GM19043 (cell line): Measurements from ENCODE around the gene RASA3.

Experiments used
- ATAC-seq: cut with Tn5 transposase; IDR thresholded peaks from one replicate; pipeline ENCODE4 v1.9.1; 2021; ENCODE audit warnings: low read depth; ENCODE audit not compliant: unreplicated experiment

Gene RASA3

DNA sequence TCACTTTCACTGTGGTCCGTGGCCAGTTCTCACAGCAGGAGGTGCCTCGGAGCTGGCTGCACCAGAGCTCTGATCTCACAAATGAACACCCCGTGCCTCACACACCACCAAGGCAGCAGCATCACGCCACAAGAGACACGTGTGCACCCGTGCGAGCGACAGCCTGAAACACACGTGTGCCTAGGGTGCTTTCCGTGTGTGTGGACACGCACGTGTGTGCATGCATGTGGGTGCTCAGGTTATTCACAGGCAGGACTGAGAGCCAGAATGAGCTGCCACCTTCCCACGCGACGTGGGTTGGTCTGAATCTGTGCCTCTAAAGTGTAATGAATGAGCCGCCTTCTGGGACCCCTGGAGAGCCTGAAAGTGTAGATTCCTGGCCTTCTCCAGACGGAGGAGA lies 90.9 kb downstream of the RASA3 start:
- no peak for ATAC-seq

DNA sequence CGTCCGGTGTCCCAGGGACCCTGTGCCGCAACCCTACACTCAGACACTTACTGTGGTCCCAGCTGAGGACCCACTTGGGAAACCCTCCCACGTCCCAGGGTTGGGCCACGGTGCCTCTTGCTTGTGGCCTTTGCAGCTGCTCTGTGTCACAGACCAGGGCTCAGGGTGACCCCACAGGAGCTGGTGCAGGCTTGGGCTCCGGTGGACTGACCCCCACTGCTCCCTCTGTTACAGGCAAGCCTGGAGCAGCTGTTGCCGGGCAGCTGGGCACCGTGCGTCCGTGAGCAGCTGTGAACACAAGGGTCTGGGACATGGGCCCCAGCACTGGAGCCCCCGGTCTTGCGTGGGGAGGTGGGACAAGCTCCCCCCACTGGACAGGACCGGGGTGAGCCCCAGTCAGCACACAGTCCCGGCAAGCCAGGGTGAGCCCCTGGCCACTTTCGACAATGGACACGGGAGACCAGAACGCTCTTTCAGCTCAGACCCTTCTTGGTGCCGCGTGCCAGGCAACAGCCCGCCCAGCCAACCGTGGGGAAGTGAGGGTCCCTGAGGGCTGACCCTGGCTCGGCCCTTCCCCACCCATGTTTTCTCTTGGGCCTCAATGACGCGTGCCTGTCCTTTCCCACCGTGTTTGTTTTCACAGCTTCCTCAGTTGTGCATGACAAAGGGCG lies 92.8 kb downstream of the RASA3 start:
- ATAC-seq = no peak

DNA sequence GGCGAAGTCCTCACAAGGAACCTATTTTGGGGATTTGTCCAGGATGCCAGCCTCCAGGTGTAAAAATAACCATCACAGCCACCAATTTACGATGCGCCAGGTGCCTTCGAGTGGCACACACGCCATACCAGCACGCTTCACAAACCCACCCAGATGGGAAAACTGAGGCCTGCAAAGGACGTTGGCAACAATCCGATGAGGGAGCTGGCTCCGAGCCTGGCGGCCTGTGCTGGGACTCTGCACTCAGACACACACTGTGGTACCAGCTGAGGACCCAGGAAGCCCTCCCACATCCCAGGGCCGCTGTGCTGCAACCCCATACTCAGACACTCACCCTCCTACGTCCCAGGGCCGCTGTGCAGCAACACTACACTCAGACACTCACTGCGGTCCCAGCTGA lies 93.5 kb downstream of the RASA3 start:
- ATAC-seq = no peak

DNA sequence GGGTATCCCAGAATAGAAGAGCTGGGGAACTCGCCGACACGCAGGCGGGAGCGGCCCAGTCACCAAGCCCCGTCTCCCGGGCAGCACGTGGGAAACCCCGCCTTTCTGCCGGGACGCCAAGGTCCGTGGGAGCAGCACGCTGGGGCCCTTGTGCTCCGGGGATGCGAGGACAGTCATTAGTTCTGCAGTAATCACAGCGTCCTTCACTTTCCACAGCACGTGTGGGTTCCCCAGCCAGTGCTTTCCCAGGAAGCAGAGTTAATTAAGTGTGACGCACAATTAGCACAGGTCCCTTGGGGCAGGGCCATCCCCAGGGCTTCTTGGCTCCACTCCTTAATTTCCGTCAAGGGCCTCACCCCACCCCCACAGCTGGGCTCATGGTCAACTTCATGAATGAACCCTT lies 94.2 kb downstream of the RASA3 start:
- no peak for ATAC-seq

DNA sequence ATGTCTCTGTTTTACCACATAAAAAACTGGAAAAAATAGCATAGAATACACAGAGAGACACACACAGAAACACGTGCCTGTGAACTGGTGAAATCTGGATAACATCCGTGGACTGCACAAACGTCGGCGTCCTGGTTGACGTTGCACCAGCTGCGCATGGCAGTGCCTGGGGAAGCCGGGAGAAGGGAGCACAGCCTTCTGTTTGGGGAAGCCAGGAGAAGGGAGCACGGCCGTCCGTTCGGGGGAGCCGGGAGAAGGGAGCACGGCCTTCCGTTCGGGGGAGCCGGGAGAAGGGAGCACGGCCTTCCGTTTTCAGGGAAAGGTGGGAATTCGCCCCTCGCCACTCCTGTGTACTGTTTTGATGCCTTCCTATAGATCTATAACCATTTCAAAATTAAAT lies 94.7 kb downstream of the RASA3 start:
- ATAC-seq = no peak

DNA sequence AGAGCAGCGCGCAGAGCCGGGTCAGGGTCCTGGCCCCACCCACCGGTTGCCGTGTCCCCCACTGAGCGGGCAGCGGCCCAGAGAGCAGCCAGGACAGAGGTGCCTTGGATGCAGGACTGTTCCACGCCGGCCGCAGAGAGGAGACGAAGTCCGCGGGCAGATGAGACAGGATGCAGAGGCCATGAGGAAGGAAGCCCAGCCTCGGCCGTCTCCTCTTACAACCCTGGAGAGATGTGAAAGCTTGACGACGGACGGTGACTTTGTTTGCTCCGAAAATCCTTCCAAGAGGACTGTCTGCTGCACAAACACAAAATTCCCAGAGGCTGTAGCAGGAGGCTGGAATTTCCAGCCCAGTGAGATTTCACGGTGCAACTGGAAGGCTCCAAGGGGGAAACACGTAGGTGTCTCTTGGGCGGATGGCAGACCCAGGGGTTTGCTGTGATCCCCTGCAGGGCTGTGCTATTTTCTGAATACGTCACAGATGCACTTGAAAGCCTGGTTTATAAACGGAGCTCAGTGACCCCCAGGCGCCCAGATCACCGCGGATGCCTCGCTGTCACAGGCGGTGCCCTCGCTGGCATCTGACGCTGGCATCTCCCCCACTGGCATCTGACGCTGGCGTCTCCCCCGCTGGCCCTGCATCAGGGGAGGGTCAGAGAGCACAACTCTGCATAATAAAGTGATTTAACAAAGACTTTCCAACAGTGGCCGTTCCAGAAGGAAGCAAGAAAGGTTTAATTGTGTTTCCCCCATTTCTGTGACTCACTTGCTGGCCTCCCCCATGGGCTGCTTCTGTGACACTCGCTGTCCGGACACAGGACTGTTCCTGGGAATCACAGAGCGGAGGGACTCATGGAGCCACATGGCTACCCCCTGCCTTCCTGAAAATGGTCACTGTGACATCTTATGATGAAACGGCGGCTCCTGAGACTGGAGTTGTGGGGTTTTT lies 96.6 kb downstream of the RASA3 start:
- ATAC-seq = no peak

DNA sequence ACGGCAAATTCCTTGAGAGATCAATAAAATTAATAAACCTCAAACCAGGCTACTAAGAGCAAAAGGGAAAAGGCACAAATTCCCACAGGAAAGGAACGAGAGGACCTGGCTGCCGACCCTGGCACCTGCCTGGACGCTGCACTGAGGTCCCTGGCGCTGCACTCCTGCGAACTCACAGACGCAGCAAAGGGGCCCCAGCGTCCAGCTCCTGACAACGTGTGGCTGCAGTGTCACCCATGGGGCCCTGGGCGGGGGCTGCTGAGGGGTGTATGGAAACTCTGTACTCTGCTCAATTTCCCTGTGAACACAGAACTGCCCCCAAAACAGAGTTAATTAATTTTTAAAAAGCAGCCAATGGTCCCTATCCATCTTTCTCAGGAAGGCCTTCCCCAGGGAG lies 97.2 kb downstream of the RASA3 start:
- ATAC-seq = no peak

DNA sequence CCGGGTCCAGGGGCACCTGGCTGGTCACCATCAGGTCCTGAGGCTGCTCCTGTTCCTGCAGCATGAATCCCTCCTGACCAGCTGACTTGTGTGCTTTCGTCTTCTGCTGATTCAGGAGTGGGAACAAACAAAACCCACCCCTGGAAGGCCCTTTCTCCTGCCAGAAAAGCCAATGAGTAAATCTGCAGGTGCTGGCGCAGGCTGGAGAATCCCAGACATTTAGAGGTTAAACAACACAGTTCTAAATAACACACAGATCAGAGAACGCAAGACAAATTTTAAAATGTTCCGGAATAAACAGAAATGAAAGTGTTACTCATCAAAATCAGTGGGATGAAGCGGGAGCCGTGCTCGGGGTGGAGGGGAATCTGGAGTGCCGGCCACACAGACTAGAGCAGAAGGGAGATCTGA lies 97.9 kb downstream of the RASA3 start:
- ATAC-seq = no peak

DNA sequence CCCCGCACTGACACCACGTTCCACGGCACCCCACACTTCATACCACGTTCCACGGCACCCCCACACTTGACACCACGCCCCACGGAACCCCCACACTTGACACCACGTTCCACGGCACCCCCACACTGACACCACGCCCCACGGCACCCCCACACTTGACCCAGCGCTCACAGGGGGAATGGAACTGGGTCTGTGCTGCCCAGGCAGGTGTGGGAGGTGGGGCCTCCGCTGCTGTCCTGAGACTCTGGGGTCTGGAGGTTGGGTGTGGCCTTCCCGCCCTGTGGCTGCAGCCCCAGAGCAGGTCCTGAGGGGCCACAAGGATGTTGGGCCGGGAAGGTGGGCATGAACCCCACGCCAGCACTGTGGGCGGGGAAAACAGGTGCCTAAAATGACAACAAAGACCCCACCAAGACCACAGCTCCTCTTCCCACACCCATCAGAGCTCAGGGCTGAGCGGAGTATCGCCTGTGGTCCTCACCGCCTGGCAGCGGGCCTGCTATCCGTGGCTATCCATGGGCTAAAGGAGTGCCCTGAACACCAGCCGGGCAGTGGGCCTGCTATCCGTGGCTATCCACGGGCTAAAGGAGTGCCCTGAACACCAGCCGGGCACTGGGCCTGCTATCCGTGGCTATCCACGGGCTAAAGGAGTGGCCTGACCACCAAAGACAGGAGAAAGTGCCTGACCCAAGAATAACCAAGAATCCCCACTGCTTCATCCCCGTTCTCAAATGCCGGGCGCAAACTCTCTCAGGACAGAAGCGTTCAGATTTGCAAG lies 98.7 kb downstream of the RASA3 start:
- no peak for ATAC-seq

DNA sequence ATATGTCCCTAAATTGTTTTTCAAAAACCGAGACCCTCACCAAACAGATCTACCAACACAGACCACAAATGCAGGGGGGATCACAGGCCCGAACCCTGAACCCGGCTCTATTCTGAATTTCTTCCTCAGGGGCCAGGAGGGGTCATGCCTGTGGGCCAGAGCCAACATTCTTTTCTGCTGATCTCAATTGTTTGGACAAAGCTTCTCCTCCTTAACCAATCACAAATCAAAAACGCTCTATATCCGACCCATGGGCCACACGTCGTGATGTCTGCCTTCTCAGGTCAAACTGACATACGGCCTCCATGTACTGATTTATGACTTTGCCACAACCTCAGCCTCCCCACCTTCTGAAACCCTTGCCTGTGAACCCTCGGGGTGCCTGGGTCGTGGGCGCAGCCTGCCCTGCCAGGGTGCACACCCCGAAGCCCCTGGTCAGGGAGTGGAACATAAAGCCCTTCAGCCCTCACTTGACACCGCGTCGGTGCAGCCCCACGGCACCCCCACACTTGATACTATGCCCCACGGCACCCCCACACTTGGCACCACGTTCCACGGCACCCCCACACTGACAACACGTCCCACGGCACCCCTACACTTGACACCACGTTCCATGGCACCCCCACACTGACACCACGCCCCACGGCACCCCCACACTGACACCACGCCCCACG lies 100.2 kb downstream of the RASA3 start:
- no peak for ATAC-seq

DNA sequence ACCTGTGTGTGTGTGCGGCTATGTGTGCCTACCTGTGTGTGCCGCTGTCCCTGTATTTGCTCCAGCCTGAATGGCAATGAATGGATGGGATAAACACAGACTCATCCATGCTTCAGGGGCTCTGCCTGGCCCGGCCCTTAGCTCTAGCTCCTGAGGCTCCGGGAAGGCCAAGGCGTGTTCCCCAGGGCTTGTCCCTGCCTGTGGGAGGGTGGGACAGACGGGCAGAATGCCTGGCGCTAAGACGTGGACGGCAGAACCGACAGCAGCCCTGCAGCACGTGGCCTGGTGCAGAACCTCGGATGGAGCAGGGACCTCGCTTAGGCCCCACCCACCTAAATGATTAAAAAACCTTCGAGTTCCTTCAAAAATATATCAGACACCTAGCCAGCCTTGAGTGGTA lies 100.8 kb downstream of the RASA3 start:
- ATAC-seq = no peak

DNA sequence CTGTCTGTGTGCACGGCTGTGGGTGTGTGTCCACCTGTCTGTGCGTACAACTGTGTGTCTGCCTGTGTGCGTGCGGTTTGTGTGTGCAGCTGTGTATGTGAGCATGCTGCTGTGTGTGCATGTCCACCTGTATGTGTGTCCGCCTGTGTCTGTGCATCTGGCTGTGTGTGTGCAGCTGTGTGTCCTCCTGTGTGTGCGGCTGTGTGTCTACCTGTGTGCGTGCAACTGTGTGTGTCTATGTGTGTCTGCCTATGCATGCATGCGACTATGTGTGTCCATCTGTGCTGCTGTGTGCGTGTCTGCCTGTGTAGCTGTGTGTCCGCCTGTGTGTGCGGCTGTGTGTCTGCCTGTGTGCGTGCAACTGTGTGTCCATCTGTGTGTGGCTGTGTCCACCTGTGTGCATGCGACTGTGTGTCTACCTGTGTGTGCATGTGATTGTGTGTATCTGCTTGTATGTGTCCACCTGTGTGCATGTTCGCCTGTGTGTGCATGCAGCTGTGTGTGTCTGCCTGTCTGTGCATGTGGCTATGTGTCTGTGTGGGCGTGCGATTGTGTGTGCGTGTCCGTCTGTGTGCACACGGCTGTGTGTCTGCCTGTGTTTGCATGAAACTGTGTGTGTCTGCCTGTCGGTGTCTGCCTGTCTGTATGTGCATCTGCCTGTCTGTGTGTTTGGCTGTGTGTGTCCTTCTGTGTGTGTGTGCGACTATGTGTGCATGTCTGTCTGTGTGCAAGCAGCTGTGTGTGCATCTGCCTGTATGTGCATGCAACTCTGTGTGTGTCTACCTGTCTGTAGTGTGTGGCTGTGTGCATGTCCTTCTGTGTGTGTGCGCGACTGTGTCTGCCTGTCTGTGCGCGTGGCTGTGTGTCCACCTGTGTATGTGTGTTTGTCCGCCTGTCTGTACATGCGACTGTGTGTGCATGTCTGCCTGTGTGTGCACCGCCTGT lies 101.5 kb downstream of the RASA3 start:
- ATAC-seq = no peak

DNA sequence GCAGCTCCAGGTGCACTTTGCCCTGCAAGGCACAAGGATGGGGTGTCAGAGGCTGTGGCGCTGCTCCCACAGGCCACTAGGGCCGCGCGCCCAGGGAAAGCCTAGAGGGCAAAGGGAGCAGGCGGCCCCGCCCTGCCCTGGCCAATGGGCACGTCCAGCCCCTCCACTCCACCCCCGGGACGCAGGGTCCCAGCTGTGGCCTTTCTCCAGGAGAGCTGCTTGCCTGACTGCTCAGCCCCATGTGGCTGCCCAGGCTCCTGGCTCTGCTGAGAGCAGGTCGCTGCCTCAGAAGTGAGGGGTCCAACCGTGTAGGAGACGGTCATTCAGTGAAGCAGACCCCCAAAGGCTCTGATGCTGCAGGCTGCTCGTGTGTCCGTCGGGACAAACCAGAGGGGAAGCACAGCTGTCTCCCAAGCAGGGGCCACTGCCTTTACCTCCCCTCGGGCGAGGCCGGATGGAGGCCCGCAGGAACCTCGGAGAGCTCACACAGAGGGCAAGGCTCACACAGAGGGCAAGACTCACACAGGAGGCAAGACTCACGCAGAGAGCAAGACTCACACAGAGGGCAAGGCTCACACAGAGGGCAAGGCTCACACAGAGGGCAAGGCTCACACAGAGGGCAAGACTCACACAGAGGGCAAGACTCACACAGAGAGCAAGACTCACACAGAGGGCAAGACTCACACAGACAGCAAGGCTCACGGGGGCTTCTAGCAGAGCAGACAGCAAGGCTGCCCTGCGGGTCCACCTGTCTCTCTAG lies 102.4 kb downstream of the RASA3 start:
- ATAC-seq = no peak

DNA sequence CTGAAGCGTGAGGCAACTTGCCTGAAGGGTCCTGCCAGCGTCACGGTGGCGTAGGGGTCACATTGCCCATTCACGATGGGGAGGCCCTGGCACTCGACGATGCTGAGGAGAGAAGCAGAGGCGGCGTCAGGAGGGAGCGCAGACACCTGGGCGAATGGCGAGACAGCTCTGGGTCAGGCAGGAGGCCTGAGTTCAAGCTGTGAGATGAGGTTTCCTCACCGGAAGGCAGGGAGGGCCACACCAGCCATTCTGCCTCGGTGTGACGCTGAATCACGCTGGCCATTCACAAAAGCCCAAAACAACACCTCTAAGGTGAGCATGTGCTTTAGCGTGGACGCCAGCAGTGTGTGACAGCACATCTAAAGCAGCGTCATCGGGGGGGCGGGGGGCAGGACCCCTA lies 104.6 kb downstream of the RASA3 start:
- ATAC-seq = no peak

DNA sequence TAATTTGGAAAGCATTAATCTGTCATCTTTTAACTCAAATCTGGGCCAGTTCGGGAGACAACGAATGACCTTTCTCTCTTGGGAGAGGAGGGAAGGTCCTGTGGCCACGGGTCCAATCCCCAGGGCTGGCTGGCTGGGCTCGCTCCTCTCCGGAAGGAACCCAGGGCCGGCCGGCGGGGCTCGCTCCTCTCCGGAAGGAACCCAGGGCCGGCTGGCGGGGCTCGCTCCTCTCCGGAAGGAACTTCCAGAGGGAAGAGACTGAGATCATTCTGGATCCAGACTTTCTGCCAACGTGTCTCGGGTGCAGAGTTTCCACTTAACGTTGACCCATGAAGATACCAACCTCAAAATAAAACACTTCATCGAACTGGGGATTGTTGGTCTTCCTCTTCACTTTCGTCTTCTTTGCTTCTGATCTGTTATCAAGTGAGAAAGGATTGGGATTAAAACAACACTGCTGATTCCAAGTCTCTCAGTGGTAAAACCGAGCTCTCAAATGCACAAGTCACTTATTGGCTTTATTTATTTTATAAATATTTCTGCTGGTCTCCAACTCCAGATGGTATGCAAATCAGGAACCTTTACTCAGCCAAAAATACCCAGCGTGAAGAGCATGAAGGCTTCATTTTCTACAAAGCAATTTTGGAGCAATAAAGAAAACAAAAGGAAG lies 105.2 kb downstream of the RASA3 start:
- no peak for ATAC-seq

DNA sequence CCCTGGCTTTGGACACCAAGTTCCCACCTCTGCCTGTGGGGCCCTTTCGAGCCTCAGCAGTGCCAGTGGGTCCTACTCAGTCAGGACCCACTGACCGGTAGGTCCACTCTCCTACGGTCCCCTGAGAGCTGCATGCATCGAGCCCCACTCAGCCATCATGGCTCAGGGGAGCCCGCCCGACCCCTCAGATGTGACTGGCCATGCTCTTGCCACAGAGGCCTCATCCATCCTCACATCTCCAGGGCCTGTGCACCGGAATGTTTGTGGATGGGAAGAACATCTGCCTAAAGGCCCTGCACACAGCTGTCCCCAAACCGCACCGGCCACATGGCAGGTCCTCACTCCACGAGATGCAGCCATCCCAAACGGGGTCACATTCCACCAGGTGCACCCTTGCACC lies 105.9 kb downstream of the RASA3 start:
- ATAC-seq = no peak

DNA sequence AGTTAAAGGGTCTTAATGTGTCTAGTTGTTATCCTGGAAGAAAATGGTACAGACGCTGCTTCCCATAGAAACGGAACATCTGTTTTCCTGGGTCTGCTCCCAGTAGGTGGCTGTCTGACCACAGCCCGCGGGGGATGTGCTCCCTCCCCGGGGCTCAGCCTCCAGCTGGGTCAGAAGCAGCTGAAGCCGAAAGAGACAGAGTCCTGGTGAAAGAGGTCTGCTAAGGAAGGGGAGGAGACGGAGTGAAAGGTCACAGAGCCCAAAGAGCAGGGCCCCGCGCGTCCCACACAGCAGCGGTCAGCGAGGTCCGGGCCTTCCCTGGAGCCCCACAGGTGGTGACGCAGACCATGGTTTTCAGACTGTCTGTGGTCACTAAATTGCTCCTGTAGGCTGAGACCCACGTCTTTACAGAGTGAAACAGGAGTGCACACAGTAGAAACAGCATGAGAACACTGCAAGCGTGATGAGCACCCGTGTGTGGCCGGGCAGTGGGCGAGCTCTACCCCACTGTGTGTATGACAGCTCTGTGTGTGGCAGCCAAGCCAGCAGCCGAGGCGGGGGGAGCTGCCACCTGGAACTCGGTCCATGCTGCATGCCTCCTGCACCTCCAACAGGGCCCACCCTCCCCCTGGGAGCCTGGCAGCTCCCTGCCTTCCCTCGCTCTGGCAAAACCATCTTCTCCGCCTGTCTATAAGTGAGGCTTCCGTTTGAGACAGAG lies 106.5 kb downstream of the RASA3 start:
- no peak for ATAC-seq

DNA sequence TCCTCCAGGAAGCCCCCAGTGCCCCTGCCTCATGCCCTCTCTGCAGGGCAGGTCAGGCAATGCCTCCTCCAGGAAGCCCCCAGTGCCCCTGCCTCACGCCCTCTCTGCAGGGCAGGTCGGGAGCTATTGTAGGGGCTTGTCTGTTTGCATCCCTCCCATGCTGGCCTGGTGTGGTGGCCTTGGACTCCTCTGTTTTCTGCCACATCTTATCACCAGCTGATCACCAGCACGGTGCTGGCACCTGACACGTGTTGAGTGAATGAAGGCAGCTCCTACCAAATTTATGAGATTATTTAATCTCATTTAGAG lies 107.1 kb downstream of the RASA3 start:
- ATAC-seq = no peak
